Measurements from ENCODE around the gene ADAMTS7. TPM values are rescaled to one million over a fixed set of nuclear protein-coding genes. Genes with fewer than 3 reads are reported as not detected.

ADAMTS7 gene
- polyA plus RNA-seq, 2 of the 4 experiments (the other 2 are of a cell fraction): 1.5 to 2.9 TPM

DNA sequence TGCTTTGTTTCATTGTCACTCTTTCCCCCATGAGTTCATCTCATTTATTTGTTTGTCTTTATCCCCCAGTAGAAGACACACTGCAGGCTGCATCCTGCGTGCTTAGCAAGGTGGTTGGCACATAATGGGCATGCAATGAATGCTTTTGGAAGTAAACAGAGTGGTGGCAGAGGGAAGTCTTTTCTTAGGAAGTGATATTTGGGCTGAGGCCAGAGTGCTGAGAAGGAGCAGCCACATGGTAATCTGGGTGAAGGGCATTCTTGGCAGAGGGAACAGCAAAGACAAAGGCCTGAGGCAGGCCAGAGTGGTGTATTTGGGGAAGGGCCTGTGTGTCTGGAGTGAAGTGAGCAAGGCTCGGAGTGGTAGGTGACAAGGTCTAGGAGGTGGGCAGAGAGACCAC lies 17.7 kb upstream of the ADAMTS7 start:
- POLR2A ChIA-PET: no interaction called here
- no peaks in the 10 kb centered on the region for H3K4me1 ChIP-seq

DNA sequence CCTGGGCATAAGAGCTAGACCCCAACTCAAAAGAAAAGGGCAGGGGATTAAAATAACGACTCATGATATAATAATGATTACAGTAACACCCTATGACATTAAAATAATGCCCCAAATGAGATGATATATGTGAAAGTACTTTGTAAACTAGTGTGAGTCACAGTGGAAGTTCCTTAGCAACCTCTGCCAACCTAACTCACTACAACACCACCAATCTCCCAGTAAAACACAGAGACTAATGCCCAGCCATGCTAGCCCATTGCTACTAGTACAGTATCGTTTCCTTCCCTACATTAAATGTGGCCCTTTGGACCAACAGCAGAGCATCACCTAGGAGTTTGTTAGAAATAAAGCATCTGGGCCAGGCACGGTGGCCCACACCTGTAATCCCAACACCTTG lies 11.2 kb upstream of the ADAMTS7 start:
- H3K4me3 ChIP-seq: no peak overlapping the region
- ChIA-PET POLR2A (no interaction called here), CTCF (interaction anchor here (1.0 to 2.2 kb wide), 2 partner anchors 11 to 82 kb away, joined by 3 to 15 read pairs; partner anchors contain the start of gene ADAMTS7)
- no peaks in the 10 kb centered on the region for H3K4me1 ChIP-seq
- no peak overlapping the region for H3K4me2 ChIP-seq
- no peak for FAIRE-seq
- no peak for DNase-seq (ENCODE audit: low read depth in 1 of 2, low spot score in 1 of 2)
- TF ChIP-seq HES2 (IDR thresholded peaks at IDR 0.05) (no peak), PBX3 (IDR thresholded peaks at IDR 0.05) (no peak), HEYL (CRISPR knock-in tag; IDR thresholded peaks at IDR 0.05) (no peak), CBX8 (IDR thresholded peaks at IDR 0.05) (no peak), HOXB5 (CRISPR knock-in tag; IDR thresholded peaks at IDR 0.05) (no peak), EP300 (IDR thresholded peaks at IDR 0.05) (no peak), PHF8 (IDR thresholded peaks at IDR 0.05; ENCODE audit: borderline replicate concordance, low read depth) (no peak), SMC3 (IDR thresholded peaks at IDR 0.05) (no peak)
- no peaks in the 10 kb centered on the region for H3K9me3 ChIP-seq
- no peak overlapping the region for H3K27ac ChIP-seq
- no peak for ATAC-seq
- 23% methylated on average over 3 of the region's 3 CpGs for WGBS (ENCODE audit: missing lambda C conversion rate)

More for the DNA sequence above, 17.7 kb upstream of the ADAMTS7 start:
- 78% methylated on average over 2 of the region's 2 CpGs for WGBS (ENCODE audit: missing lambda C conversion rate)
- no peak for FAIRE-seq
- Histone ChIP-seq H3K4me3 (no peak overlapping the region), H3K4me2 (no peak overlapping the region), H3K27ac (no peak overlapping the region), H3K9me3 (no peaks in the 10 kb centered on the region)
- TF ChIP-seq HOXB13 (CRISPR knock-in tag; IDR thresholded peaks at IDR 0.05; ENCODE audit: low read depth): no peak
- no peak for TF ChIP-seq TFCP2L1 (CRISPR knock-in tag; IDR thresholded peaks at IDR 0.05)
- TF ChIP-seq FOSB (CRISPR knock-in tag; IDR thresholded peaks at IDR 0.05): no peak
- no peak for ATAC-seq
- no peak for DNase-seq (ENCODE audit: low read depth in 1 of 2, low spot score in 1 of 2)
- CTCF ChIA-PET: interaction anchor here (1.0 to 1.2 kb wide), 2 partner anchors 11 to 31 kb away, joined by 3 to 4 read pairs; no protein-coding TSS in a partner anchor

GRCh38 chr15:78811825-78812183 lies 540 bp upstream of the ADAMTS7 start:
- Histone ChIP-seq H3K9me3 (0 out of 3 replicates have a peak, but pooled peaks cover 3% of the 10 kb centered on the region), H3K4me1 (peaks cover 4% of the 10 kb centered on the region; the same call in 2 of the 3 replicates), H3K4me3 (peak overlapping the region; percentile 74), H3K4me2 (peak overlapping the region; percentile 93), H3K27ac (peak overlapping the region; percentile 63 to 84; a peak in 5 of 6 replicates)
- DNase-seq (ENCODE audit: low read depth in 1 of 2, low spot score in 1 of 2): no peak
- peak; percentile 11 to 33; a peak in 4 of 6 replicates for ATAC-seq
- FAIRE-seq: no peak
- WGBS (ENCODE audit: missing lambda C conversion rate): 97% methylated on average over 21 of the region's 24 CpGs
- CTCF ChIA-PET: interaction anchor here (0.6 to 8.8 kb wide), 35 partner anchors 8 to 478 kb away, joined by 3 to 85 read pairs (median 4); no protein-coding TSS in a partner anchor
- POLR2A ChIA-PET: interaction anchor here (0.7 to 2.2 kb wide), 5 partner anchors 14 to 67 kb away, joined by 3 to 10 read pairs (median 3); partner anchors contain the start of gene MORF4L1
- TF ChIP-seq MYC (IDR thresholded peaks at IDR 0.05; ENCODE audit: borderline replicate concordance, low read length) (0 out of 2 replicates have a peak, but pooled peaks have one; percentile 4), JUNB (IDR thresholded peaks at IDR 0.05) (no peak)
- TF ChIP-seq, protein P1, sequence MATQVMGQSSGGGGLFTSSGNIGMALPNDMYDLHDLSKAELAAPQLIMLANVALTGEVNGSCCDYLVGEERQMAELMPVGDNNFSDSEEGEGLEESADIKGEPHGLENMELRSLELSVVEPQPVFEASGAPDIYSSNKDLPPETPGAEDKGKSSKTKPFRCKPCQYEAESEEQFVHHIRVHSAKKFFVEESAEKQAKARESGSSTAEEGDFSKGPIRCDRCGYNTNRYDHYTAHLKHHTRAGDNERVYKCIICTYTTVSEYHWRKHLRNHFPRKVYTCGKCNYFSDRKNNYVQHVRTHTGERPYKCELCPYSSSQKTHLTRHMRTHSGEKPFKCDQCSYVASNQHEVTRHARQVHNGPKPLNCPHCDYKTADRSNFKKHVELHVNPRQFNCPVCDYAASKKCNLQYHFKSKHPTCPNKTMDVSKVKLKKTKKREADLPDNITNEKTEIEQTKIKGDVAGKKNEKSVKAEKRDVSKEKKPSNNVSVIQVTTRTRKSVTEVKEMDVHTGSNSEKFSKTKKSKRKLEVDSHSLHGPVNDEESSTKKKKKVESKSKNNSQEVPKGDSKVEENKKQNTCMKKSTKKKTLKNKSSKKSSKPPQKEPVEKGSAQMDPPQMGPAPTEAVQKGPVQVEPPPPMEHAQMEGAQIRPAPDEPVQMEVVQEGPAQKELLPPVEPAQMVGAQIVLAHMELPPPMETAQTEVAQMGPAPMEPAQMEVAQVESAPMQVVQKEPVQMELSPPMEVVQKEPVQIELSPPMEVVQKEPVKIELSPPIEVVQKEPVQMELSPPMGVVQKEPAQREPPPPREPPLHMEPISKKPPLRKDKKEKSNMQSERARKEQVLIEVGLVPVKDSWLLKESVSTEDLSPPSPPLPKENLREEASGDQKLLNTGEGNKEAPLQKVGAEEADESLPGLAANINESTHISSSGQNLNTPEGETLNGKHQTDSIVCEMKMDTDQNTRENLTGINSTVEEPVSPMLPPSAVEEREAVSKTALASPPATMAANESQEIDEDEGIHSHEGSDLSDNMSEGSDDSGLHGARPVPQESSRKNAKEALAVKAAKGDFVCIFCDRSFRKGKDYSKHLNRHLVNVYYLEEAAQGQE (IDR thresholded peaks at IDR 0.05): no peak
- TF ChIP-seq, protein P2, sequence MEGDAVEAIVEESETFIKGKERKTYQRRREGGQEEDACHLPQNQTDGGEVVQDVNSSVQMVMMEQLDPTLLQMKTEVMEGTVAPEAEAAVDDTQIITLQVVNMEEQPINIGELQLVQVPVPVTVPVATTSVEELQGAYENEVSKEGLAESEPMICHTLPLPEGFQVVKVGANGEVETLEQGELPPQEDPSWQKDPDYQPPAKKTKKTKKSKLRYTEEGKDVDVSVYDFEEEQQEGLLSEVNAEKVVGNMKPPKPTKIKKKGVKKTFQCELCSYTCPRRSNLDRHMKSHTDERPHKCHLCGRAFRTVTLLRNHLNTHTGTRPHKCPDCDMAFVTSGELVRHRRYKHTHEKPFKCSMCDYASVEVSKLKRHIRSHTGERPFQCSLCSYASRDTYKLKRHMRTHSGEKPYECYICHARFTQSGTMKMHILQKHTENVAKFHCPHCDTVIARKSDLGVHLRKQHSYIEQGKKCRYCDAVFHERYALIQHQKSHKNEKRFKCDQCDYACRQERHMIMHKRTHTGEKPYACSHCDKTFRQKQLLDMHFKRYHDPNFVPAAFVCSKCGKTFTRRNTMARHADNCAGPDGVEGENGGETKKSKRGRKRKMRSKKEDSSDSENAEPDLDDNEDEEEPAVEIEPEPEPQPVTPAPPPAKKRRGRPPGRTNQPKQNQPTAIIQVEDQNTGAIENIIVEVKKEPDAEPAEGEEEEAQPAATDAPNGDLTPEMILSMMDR (IDR thresholded peaks at IDR 0.05): peak; percentile 20; the same call in 2 of the 3 replicates

Data from A549 (cell line).